Measurements from ENCODE around the gene FGFR2.
"Not testable (repeated sequence)": the region's sequence is repeated elsewhere in the genome, so short reads cannot be mapped to it uniquely, and the experiment has no call there.

FGFR2 gene

DNA sequence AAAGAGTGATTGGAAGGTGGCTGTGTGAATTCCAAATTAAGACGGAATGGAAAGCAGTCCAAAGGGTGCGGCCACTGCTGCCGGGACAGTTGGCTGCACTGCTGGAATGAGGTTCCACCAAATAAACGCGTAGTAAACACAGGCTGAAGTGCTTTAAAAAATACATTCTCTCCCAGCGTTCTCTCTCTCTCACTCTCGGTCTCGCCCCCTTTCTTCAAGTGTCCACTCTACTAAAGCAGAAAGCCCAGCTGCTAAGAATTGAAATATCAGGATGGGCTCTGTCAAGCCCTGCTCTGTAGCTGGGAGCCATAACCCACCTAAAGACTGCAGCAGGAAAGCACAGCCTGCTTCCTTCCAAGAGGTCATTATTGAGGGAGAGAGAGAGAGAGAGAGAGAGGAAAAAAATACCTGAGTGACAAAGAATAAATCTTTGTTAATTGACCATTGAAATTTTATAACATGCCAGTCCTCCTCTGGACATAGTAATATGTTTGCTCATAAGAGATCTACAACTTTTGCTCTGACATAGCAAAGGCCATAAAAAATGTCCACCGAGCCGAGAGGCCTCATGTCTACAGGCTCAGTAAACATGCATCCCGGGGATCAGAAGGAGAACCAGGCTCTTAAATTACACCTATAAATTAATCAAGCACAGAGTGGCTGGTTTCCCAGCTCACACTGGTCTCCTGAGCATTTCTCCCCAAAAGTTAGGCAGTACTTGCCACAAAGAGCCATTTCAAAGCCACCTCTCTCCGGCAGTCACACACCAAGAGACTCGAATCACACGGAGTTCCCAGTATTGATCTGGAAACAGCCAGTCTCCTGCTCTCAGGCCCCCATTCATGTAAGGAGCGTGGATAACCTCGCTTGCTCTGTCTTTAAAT, 72.8 kb downstream of the FGFR2 start:
- no peak for DNase-seq (ENCODE audit: low read depth, low spot score)

DNA sequence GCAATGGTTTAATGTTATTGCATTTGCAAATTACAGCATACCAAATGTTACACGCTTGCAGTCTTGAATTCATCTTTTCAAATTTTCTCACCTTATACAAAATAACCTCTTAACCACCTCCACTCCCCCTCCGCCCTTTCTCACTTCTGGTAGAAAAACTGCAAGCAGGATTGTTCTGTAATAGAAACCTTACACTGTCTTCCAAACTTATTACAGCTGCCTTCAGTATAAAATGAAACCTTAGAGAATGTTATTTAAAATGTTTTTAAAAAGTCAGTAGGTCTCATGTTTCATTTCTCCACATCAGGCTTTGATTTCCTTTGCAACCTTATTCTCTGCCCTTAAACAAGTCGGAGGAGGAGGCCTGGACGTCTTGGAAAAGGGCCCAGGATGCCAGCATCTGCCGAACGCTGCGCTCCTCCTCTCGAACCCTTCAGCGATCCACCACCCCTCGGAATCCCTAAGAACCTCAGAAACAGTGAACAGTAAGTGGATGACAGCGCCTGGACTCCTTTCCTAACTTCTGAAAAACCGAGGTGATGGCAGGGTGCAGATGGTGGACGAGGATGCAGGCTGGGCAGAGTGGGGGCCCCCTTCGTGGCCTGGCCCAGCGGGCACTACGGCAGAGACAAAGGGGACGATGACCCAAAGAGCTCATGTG, 74.0 kb downstream of the FGFR2 start:
- DNase-seq (ENCODE audit: low read depth, low spot score), result no peak

DNA sequence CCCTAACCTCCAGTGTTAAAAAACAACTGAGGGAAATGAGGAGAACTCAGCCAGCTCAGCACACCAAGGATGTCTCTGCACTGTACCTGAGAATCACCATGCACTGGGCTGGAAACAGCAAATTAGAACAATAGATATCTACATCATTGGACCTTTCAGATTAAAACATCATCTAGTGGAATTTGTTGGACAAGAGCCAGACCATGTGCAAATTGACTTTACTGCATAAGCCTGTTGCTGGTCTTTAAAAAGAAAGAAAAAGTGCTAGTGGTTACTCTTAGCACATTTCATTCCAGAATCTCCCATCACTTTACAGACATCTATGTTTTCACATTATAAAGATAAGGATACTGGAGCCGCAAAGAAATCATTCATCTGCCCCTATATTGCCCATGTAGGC, 75.4 kb downstream of the FGFR2 start:
- no peak for DNase-seq (ENCODE audit: low read depth, low spot score)

DNA sequence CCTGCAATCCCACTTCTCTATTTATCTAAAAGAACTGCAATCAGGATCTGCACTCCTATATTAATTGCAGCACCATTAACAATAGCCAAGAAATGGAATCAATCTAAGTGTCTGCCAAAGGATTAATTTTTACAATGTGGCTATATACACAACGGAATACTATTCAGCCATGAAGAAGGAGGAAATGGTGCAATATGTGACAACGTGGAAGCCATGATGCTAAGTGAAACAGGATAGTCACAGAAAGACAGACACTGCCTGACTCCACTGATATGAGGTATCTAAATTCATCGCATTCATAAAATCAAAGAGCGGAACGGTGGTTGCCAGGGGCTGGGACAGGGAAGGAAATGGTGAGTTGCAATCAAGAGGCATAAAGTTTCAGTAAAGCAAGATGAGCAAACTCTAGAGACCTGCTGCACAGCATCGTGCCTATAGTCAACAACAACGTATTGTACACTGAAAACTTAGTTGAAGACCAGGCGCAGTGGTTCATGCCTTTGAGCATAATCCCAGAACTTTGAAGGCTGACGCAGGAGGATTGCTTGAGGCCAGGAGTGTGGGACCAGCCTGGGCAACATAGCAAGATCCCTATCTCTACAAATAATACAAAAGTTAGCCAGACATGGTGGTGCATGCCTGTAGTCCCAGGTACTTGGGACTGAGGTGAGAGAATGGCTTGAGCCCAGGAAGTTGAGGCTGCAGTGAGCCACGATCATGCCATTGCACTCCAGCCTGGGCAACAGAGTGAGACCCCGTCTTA, 76.3 kb downstream of the FGFR2 start:
- no peak for DNase-seq (ENCODE audit: low read depth, low spot score)

DNA sequence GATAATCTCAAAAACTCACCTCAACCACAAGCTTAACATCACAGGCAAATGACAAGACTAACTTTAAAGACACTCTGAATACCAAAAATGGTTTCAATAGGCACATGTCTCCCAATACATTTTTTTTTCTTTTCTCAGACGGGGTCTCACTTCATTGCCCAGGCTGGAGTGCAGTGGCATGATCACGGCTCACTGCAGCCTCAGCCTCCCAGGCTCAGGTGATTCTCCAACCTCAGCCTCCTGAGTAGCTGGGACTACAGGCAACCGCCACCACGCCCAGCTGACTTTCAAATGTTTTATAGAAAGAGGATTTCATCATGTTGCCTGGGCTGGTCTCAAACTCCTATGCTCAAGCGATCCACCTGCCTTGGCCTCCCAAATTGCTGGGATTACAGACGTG, 77.7 kb downstream of the FGFR2 start:
- not testable (repeated sequence) for DNase-seq (ENCODE audit: low read depth, low spot score)

DNA sequence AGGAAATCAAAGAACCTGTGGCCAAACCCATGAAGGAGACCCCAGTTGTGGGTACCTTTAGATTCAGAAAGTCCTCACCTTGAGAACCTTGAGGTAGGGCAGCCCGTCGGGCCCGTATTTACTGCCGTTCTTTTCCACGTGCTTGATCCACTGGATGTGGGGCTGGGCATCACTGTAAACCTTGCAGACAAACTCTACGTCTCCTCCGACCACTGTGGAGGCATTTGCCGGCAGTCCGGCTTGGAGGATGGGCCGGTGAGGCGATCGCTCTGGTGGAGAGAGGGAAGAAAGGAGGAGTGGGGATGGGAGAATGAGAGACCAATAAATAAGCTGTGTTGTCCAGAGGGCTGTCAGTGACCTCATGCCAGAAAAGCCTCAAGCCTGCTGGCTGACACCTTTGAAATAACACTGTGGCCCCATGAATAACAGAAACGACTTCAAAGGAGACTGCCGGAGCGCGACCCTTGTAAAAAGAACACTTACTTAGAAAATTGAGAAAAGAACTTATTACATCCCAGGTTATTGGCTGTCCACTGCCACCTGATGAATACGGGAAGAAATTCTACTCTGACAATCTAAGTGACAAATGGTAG, 78.2 kb downstream of the FGFR2 start:
- no peak for DNase-seq (ENCODE audit: low read depth, low spot score)

DNA sequence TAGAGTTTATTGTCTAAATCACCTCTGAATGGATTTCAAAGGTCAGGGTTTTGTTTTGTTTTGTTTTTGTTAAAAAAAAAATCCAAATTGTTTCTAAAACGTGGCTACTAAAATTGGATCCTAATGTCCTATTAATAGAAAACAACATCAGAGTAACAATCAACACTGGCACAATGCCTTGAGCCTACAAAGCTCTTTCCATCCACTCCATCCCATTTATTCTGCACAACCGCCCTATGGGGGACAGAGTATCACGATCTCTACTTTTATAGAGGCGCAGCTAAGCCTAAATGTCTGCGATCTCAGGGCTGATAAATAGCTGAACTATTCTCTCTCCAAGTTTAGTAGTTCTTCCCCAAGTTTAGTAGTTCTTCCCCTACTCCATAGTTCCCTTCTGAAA, 78.8 kb downstream of the FGFR2 start:
- DNase-seq (ENCODE audit: low read depth, low spot score), result no peak

DNA sequence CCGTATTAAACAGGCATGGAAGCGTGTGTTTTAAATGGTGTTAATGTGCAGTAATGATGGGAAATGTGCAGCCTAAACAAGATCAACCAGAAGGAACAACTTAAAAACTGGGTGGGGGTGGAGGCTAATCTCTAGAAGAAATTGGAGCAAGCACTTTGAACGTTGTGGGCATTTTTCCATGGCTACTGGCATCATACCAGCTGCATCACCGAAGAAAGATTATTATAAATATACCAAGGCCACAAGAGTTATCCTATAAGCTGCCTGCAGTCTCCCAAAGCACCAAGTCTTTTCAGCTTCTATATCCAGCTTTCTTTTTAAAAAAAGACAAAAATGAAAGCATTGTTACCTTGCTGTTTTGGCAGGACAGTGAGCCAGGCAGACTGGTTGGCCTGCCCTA, 79.9 kb downstream of the FGFR2 start:
- DNase-seq (ENCODE audit: low read depth, low spot score), result no peak

DNA sequence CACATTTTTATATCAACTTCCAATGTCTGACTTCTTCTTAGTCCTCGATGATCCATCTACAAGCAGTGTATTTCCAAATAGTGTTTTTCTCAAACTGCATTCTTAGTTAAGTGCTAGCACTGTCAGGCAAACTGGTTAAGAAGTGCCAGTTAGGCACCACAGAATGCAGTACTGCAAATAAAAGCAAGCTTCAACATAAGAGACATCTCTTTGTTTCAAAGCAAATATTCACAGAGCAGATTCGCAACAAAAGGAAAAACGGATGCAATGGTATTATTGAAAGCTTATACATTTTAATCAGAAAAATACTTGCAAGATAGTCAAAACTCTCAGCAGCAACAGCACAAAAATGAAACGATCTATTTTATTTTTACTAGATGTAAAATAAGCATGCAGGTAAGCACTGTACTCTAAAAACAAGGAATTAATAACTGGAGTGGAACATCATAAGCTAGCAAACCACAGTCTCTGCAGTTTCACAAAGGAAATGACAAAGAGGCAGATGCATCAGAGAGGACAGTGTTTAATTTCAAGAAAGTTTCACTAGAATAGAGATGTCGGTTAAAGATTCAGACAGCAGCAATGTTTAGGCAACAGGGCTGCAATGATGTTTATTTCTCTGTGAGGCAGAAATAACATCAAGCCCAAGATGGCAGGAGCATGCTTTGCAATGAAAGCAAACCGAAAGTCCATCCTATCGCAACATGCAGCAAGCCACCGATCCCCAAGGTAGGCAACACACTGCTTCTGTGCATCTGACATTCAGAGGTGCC, 82.0 kb downstream of the FGFR2 start:
- no peak for DNase-seq (ENCODE audit: low read depth, low spot score)

DNA sequence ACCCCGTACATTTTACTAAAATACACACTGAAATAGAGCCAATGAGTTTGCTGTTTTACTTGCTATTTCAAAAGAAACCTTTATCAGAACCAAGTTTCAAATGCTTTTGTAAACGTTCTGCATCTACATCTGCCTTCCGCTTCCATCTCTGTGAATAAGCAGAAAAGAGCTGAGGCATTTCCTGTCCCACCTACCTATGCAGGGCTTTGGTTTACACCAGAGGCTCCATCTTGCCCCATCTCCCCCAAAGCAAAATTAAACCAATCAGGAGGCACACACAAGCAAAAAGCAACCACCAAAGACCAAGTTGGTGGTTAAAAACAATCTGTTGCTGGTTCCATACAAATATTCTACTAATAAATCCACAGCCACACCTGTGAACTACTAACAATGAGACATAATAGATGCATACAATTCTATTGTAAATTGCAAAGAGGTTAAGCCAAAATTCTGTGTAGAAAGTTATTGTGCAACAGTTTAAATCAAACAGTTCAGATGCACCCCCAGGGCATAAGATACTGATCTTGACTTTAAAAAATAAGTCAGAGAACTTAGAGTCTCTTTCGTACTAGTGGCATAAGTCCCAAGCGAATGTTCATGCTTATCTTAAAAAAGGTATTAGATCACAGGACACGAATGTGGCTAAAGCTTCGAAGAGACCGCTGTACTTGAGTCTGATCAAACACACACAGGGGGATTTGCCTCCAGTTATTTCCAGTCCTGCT, 83.9 kb downstream of the FGFR2 start:
- DNase-seq (ENCODE audit: low read depth, low spot score), result no peak

DNA sequence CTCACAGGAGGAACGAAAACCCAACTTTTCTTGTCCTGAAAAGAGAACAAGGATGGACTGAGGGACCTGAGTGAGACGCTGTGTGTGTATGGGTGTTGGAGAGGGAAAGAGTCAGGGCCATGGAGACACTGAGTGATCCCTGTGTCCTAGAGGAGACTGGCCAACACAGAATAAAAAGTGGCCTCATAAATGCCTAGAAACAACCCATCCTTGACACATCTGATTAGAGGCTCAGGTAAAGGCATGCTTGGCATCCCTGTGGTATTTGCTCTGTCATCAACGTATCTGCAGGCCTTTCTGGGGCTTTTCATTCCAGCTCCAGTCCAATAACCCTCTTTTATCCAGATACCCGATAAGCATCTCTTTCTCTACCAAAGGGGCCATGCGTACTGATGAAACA, 86.3 kb downstream of the FGFR2 start:
- DNase-seq (ENCODE audit: low read depth, low spot score), result no peak

DNA sequence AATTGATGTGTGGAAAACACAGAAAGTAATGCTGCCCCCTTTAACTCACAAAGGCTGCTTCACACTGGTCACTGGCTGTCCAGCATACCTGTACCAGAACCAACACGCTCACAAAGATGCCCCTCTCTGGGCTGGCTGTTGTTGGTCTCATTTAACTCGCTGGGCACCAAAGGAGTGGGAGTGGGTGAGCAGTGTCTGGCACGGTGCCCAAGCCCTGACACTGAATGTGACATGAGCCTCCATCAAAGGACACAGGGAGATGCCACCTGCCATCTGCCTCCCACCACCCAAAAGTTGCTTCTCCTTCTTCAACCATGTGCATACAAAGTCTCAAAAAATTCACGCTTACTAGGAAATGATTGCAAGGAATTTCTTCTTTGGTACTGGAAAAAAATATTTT, 86.8 kb downstream of the FGFR2 start:
- DNase-seq (ENCODE audit: low read depth, low spot score), result no peak

DNA sequence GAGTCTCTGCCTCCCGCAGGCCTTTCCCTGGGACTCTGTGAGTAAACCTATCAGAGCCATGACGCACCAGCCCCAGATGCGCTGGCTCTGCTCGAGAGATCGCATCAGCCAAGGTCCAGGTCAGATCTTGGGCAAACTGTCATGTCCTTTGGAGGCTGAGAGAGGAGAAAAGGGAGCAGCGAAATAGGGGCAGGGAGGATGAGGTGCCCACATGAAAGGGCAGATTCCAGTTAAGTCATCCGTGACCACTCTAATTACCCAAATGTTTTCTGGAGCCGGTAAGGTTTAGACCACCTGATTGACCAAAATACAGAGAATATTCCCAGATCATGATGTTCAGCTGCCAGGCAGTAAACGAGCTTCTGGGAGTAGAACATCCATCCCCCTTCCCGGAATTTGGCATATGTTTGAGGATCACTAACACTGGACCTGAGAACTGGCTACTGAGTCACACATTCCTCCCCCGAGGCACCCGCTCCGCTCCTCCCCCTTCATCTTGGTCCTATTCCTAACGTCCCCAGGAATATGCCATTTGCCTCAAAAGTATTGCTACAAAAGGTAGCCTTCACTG, 88.0 kb downstream of the FGFR2 start:
- no peak for DNase-seq (ENCODE audit: low read depth, low spot score)

DNA sequence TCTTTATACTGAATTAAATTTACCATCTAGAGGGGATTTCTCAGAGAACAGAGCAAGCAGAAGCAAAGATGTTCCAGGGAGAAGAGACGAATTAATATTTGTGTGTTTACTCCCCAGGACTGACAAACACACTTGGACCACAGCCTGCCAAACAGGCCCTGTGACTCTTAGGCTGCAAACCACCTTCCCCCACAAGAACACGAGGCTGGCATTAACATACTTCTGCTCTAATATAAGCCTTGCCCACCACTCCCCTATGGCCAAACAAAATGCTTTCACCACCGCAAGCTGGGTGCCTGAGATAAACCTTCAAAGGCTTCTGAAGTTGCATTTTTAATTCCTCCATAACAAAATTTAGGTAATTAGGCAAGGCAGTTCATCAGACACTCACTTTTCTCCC, 88.4 kb downstream of the FGFR2 start:
- DNase-seq (ENCODE audit: low read depth, low spot score), result no peak

DNA sequence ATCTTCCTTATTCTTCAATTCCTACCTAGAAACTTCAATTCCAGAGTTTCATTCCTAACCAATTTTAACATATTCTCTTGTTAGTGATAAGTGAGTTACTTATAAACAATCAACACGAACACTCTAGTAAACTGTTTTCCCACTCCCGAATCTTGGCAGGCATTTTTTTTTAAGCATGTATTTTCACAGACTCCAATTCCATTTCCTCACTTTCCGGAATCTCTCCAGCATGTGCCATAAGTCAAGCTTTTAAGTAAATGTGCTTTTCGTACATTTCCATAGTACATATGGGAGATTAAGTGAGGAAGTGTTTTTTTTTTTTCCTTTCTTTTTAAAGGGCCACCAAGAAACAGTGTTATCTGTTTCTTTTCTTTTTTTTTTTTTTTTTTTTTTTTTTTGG, 89.1 kb downstream of the FGFR2 start:
- DNase-seq (ENCODE audit: low read depth, low spot score), result no peak

DNA sequence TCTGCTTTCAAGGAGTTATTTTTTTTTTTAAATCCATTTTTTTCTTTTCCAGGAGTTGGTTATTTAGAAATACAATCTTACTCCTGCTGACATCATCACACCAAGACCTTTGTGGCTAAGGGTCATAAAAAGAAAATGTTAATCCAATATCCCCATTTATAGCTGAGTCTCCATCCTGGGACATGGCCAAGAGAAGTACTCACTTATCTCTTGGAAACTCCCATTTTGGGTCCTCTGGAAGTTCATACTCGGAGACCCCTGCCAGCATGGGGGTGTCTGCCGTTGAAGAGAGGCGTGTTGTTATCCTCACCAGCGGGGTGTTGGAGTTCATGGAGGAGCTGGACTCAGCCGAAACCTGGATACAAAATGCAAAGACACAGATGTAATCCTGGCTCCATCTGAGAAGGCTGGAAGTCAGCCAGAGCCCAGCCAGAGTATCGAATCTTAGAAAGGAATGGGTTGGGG, 94.6 kb downstream of the FGFR2 start:
- DNase-seq (ENCODE audit: low read depth, low spot score), result no peak

DNA sequence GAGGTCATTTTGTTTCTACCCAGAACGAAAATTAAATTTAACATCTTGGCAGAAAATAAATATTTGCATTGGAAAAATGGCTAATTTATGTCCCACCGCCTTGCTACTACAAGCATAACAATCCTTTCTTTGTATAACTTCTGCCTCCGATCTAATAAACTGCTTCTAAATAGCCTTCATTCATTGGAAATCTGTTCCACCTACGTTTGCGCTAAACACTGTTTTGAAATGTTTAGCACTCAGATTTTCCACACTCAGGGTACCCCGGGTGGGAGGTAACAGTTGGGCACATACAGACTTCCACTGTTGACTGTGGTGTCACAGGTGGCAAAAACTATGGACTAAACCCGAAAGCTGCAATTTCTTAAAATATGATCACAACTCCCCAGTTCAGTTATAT, 96.4 kb downstream of the FGFR2 start:
- DNase-seq (ENCODE audit: low read depth, low spot score), result no peak

DNA sequence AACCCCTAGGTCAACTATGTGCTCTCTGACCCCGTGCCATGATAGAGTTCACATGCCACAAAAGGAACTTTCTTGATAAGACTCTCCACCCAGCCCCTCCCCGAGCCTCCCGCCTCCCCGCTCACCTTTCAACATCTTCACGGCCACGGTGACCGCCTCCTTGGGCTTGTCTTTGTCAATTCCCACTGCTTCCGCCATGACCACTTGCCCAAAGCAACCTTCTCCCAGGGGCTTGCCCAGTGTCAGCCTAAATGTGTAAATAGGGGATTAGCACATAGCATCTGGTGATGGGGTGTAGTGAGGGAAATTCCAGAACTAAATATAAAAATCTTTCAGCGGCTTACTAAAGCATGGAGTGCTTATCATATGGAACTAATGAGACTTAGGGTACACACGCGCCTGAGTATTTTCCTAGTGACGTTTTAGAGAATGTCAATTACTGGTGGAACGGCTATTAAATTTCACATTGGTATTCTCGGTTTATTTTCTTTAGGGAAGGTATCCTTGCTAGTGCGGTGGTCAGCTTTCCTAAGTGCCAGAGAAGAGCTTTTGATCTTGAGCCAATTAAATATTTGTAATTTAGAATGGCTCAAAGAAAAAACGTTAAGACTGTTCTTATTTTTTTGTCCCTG, 97.4 kb downstream of the FGFR2 start:
- no peak for DNase-seq (ENCODE audit: low read depth, low spot score)

DNA sequence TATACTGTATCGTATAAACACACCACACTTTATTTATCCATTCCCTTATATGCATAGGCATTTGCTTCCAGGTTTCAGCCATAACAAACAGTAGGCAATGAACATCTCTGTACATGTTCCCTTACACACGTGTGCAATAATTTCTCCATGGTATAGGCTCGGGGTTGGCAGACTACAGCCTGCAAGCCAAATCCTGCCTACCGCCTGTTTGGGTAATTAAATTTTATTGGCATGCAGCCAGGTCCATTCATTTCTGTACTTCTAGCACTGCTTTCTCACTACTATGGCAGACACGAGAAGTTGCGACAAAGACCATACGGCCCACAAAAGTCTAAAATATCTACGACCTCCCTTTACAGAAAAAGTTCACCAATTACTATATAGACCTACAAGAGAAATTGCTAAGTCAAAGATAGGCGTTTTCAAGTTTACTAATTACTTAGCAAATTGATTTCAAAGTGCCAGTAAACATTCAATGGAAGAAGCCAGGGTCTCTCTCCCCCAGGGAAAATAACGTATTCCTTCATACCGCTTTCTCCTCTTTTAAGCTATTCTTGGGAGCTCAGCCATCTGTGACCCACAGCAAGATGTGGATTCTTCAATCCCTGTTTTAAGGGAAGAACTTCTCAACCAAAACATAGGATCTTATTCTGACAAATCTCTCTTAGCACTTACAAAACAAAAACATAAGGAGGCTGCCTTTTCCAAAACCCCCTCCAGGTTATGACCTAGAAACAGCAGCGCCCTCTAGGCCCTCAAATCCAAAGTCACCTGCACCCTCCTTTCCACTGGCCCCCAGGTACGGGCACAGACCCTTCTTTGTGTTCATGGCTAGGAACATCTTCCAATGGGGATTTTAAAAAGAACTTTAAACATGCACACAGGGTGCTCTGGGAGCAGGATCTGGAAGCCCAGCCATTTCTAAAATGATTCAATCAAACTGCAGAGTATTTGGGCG, 100.5 kb downstream of the FGFR2 start:
- DNase-seq (ENCODE audit: low read depth, low spot score), result no peak
